ENCODE data around the gene PRKCD.

Gene PRKCD

DNA sequence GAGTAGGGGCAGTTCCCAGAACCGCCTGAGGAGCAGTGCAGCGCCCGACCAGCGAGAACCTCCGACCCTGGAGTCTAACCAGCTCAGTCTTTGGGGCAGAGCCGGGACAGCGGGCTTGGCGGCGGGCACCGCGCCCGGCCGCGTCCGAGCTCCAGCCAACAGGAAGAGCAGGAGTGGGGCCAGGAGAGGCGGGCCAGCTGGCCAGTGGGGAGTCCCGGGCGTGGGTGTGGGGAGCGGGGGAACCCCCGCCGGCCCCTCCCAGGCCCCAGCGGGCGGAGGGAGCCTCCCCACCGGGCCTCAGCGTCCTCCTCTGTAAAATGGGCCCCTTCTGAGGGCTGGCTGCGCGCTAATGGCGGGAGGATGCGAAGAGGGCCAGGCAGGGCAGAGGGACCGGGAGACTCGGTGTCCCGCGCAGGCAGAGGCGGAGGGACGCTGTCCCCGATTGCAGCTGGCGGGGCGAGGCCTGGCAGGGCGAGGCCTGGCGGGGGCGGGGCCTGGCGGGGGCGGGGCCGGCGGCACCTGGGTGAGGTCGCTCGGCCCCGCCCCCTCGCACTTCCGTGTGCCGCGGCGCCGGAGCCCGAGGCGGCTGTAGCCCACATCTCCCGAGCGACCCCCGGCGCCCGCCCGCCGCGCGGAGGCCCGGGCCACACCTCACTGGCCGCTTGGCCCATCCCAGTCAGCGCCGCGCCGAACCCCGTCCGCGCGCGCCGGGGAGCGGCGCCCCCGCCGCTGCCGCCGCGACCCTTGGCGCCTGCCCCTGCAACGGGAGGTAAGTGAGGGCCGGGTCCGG lies at the start of gene PRKCD:
Gene PRKCD (plus strand): TSS at position 550 of the 790 bp plus-strand sequence. CDS start 17,214 bp downstream, outside the sequence.
- peak; percentile 85 for DNase-seq

DNA sequence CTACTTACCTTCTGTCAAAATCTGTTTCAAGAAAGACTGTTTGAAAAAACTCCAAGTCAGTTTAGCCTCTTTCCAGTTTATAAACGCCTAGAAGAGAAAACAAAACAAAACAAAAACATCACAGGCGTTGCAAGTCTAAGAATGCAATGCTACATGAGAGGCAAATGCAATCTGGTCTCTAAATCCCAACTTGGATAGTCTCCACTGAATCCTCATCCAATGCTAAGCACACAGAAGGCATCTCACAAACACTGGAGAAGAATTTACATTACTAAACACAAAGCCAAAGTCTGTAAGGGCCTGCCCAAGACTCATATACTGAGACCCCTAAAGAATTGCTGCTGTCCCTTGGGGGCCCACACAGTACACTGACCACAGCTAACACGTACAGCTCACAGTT lies 49.2 kb upstream of the PRKCD start:
- DNase-seq: no peak

DNA sequence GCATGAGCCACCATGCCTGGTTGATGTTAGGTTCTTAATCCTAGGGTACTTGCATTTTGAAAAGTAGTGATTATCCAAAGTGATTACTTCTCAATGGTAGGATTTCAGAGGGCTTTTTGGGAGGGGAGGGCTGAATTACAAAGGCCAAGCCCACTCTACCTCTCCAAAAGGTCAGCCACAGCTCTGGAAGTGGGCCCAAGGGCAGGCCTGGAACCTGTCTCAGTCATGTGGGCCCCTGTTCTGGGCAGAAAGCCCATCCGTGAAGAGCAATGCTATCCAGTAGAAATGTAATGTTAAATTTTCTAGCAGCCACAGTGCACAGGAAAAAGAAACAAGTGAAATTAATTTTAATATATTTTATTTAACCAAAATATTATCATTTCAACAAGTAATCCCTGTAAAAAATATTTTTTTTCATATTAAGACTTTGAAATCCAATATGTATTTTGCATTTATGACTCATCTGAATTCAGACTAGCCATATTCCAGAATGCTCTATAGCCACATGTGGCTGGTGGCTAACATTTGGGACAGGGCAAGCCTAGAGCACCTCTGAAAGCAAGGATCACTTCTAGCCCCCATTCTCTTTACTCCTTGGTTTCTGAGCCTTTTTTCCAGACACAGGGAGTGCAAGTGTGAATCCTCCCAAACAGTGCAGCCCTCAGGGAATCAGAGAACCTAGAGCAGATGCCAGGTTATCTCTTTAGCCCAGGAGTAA lies 47.6 kb upstream of the PRKCD start:
- peak; percentile 32 for DNase-seq

DNA sequence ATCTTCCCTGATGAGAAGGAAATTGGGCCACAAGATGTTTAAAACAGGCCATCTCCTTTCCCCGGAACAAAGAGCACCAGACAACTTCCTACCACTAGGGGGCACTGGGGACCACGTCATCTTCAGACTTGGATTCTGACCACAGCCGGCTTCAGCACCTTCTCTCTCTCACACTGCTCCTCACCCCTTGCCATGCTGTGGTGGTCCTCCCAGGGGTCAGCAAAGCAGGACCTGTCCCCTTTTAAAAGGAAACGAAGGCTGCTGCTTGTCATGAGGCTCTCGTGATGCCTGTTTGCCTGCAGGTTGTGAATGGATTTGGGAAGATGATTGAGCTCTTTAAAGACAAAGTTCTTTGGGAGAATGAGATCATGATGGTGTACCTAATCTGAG lies 47.0 kb upstream of the PRKCD start:
- DNase-seq: peak; percentile 87

DNA sequence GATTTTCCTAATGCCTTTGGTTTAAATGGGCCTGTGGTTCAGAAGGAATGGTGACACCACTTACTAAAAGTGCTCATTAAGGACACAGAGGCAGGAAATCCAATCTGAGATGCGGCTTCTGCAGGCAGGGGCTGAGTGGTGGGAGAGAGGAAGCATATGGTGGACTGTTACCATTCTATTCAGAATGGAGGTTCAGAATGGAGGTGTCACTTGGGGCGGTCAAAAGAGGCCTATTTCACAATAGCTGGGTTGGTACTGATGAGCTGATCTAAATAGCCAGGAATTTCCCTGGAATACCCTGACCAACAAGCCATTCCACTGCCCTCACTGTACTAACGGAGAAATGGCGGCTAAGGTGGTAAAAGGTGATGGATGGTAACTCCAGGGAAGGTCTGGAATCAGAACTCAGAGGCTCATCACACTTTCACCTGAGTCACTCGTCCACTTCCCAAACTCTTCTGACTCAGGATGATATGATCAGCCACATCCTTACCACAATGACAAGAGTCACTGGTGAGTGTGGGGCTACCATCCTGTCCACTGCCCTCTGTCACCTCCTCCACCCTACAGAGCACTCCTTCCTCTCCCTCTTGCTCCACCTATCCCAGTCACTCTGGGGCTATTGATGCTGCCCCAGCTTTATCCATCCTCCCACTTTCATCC lies 46.5 kb upstream of the PRKCD start:
- no peak for DNase-seq

DNA sequence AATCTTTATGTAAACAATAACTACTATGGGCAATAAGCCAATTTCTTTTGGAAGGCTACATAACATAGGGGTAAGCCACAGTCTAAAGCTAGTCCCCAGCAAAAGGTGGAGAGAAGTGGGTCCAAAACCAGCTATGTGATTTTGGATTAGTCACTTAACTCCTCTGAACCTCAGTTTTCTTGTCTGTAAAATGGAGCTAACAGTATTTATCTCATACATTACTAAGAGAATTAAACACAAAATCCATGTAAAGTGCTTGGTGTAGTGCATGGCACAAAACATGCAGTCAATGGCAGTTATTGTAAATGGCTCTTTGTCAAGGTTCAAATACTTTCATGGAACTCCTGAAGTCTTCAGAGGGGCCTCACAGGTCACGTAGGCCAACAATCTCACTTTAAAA lies 44.1 kb upstream of the PRKCD start:
- DNase-seq: no peak

DNA sequence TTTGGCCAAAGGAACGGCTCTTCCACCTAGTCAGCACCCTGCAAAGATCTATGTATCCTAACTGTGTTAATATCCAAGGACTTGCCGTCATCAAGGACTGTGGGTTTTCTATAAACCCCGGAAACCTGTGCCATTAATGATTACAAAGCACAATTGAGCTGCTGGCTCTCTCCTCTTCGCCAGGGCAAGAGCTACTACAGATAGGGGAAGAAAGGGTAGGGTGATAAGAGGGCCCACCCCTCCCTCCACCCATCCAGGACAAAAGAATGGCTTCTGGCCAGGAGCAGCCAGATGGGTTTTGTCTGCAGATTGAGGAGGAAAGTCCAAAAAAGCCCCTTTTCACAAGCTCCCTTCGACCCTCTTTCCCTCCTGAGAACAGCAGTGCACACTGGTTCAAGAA lies 40.7 kb upstream of the PRKCD start:
- no peak for DNase-seq

DNA sequence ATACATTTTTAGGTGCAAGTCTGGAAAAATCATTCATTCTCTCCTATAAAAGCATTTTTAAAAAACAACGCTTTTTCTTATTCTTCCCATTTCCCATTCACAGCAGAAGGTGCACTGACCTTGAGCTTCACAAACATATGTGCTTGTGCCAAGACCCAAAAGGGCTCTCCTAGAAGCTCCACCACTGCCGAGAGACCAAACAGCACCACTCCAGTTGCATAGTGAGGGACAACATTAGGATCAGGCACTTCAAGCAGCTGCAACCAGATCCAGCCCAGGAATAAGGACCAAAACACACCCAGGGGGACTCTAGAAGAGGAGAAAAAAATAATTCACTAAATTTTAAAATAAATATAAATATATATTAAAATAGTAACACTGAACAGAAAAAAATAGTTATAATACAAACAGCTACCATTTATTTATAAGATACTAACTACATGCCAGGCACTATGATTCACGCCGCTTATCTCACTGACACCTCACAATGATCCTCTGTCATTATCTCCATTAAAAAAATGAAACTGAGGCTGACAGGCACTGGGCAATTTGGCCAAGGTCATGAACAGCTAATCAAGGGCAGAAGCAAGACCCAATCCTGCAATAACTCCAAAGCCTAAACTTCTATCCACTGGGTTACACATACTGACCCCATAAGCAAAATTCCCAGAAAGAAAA lies 38.6 kb upstream of the PRKCD start:
- no peak for DNase-seq

DNA sequence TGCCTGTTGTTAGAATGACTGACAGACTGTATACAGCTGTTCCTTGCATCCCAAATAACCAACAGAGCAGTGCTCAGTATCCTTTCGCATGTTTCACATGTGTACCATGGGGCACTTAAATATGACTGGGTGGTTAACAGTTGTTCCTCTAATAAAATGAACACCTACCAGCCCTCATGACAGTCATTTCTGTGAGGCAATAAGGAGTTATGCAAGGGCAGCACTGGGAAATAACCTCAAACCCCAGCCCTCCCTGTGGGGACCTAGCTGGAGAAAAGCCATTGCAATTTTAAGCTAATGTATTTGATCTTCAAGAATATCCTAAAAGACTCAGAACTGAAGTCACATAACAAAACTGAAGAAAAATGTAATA lies 38.1 kb upstream of the PRKCD start:
- DNase-seq: no peak

DNA sequence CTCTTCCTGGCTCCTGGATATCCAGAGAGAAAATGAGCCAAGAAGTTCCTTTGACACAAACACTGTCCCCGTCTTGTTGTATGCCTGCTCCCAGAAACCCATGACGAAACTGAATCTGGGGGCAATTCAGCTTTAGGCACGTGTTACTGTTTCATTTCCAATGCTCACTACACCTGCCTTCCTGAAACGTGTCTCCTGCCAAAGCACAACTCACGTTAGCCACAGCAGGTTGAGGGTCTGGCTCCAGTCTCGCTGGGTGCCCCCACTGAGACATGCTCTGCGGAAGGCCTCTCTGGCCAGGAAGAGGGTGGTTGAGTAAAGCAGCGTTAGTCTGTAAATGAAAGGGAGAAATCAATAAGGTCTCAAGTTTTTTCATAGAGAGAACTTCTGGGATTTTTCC lies 37.5 kb upstream of the PRKCD start:
- no peak for DNase-seq

DNA sequence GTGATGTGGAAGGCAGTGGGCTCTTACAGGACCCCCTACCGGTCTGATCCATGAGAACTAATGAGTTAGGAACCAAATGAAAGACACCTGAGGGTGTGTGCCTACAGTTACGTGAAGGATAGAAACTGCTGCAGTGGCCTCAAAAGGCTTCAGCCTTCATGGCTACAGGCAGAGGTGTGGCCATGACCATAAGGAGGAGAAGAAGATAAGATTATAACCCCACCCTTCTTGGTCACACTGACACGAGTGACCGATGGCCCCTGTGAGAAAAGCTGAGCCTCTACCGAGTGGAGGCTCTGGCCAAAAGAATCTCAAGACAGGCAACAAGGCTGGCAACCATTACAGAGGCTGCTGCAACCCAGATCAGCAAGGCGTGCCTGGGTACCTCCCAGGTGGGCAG lies 37.1 kb upstream of the PRKCD start:
- no peak for DNase-seq

DNA sequence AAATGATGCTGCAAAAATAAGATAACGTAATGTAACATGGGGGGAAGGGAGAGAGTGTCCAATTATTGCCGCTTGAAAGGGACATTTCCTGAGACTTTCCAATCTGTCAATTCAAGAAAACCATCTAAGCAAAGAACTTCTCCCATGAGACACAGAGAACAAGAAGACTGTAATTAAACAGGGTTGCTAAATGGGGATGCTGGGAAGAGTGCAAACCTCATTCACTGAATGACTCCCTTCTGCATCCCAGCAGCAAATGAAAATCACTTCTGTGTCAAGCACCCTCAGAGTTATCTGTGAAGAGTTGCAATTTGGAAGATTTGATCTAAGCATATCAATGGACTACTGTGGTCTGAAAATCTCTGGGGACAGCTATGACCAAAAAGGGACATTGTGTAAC lies 34.4 kb upstream of the PRKCD start:
- no peak for DNase-seq

DNA sequence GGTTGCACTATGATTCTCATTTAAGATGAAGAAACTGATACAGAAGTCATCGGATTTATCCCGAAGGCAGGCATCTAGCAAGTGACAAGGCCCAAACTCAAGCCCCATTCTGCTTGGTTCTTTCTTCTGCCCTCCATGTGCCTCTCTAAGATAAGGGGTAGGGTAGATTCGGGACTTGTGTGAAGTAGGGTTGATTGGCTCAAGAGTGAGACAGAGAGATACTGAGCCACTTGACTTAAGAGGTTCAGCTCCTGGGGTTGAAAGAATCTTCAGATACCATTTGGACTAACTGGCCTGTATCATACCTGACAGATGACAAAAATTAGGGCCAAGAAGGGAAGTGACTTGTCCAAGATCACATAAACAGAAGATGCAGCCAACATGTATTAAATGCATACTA lies 31.7 kb upstream of the PRKCD start:
- no peak for DNase-seq

DNA sequence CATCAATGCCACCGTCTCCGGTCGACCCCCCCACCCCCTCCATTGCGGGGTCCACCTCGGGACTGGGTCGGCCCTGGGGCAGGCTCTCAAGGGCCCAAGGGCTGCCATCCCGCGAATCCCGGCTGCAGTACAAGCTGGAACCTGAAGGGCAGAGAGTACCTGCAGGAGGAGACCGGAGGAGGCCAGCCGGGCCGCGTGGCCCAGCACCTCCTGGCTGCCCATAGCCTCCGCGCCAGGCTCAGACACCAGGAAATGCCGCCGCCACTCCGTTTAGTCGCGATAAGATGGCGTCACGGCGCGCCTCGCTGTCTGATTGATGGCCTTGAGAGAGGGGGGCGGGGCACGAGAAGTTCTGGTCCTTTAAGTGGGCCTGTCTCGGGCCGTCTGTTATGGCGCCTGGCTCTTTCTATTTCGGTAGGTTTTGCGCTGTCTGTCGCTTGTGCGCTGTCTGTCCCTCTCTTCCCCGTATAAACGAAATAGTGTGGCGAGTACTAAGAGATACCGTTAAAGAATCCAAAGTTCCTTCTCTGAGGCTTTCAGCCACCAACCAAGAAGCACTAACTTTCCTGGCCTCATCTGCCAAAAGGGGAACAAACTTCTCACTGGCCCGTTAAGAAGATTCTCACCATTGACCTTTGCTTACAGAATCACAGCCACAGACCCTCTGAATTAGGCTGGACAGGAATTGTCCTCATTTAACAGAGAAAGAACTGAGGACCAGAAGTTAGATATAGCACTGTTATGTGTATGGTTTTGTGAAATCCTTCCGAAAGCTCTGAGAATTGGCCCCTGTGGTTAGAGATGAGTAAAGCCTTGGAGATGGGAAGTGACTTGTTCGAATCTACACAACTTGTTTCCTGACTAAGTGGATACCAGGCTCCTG lies 30.6 kb upstream of the PRKCD start, which contains the start of gene RFT1:
Gene RFT1 (minus strand): TSS at position 257 of the 883 bp plus-strand sequence. CDS start 35 bp downstream, at position 222.
- DNase-seq: peak; percentile 95

DNA sequence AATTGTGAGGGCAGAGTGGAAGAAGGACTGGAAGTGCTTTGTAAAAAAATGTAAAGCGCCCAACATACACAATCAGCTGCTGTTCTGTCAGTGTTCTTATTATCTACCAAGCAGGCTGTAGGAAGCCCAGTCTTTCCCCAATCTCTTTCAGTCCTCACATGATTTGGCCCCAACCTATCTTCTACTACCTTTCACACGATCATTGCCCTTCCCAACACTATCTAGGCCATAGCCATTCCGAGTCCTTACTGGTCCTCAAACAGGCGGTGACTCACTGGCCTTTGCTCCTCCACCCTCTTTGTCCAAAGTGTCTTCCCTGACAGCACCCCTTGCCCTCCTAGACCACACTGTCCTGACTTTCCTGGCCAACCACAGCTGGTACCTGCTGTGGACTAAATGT lies 29.9 kb upstream of the PRKCD start:
- DNase-seq: no peak

DNA sequence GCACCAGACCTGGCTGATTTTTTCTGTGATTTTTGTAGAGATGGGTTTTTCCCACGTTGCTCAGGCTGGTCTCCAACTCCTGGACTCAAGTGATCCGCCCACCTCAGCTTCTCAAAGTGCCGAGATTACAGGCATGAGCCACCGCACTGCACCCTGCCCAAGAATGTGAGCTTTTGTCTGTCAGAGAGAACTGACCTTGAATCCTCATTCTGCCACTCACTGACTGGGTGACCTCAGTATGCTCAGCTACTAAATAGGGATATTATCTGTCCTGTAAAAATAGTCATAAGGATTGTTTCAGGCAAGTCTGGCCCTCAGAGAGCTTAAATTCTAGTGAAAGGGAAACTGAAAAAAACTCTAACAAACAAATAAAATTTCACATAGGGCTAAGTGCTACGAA lies 28.7 kb upstream of the PRKCD start:
- no peak for DNase-seq

DNA sequence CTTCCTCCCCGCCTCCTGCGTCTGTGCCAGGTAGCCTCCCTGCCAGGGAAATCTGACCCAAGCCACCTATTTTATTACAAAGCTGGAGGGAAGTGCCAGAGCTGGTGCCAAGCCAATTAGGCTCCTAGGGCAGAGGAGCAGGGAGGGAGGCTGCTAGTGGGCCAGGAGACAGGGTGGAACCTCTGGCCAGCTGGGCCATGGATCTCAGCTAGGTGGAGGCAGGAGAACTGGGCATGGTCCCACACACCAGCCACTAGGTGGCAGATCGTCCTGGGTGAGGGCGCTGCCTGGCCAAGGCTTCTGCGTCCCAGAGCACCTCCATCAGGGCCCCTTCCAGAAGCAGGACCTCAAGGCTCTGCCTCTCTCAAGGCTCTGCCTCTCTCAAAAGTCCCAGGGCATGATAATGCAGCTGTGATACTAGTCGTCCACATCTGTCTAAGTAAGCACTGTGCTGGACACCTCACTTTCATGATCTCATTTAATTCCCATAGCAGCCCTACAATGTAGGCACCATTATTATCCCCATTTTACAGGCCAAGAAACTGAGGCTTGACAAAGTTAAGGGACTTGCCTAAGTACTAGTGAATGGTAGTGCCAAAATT lies 26.3 kb upstream of the PRKCD start:
- peak; percentile 42 for DNase-seq

DNA sequence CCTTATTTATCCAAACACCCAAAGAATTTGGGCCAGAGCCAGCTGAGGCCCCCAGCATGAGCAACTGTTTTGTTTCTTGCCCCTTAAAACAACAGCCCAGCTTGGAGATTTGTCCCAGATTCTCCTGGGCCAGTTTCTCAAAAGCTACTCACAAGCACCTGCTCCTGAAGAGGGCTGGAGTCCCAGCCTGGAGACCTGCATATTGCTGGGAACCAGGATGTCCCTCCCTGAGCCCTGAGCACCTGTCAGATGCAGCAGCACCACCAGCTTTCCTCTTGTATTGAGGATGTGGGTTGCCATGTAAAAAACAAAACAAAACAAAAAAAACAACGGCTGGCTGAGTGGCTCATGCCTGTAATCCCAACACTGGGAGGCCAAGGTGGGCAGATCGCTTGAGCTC lies 23.8 kb upstream of the PRKCD start:
- no peak for DNase-seq

DNA sequence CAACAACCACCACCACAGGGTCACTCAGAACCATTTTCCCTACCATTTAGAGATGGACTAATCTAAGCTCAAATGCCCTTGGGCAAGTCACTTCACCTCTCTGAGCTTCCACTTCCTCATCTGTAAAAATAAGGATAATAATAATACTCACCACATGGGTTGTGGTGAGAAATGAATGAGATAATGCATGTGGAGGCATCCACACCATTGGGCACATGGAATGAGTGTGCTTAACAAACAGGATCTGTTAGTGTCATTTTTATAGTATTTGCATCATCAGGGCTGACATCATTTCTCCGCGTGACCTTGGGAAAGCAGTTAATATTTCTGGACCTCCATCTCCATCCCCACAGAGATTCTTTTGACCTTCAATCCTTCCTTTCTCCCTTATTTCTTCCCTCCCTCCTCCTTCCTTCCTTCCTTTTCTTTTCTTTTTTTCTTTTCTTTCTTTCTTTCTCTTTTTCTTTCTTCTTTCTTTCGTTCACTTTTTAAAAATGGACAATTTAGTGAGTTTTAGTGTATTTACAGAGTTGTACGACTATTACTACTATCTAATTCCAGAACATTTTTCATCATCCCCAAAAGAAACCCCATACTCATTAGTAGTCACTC lies 23.1 kb upstream of the PRKCD start:
- no peak for DNase-seq

DNA sequence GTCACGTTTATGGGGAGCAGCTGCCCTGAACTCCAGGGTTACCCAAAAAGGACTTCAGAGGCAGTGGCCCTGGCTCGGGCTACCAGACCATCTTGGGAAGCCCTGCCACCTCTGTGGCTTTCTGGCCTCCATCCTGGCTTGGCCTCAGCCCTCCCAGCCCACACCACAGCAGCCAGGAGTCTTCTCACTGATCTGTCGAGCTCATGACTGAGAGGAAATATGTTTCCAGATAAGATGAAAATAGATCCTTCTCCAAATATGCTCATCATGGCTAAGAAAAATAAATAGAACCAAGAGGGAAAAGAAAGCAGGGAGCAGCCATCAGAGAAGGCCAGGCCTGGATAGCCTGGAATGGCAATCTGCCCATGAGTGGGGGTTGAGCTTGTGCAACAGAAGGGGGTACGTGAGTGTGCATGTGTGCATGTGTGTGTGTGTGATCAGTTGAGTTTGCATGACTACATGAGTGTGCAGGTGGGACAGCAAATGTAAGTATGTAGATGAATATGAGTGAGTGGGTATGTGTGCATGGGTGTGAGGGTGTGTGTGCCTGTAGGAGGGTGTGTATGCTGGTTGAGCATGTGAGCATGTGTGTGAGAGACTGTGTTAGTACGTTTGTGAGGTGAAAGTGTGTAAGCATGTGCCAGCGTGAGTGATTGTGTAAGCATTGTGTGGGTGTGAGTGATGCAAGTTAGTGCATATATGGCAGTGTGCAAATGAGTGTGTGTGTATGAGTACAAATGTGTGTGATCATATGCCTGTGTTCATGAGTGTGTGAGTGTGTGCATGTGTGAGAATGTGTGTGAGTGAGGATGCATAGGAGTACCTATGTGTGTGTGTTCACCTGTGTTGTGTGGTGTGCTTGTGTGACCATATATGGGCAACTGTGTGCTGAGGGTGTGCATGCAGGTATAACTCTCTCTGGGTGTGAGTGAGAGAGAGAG lies 20.8 kb upstream of the PRKCD start:
- DNase-seq: no peak
